Heart left ventricle (tissue), 13 donors: ENCODE data around the gene EXOC3L4.

Experiments
- POLR2A ChIP-seq, 2 donors: fragments of 450-650 bp; IDR thresholded peaks; one replicate each; pipeline ENCODE4 v1.6.1; 2017; ENCODE audit warnings: antibody characterized with exemption in 2 of 2, mild to moderate bottlenecking in 2 of 2, moderate library complexity in 2 of 2
- TF ChIP-seq, protein P1 (sequence below), 12 donors: fragments of 200-600 bp; sonication (generic) in 4 of 12; IDR thresholded peaks; one replicate each; pipeline versions ENCODE4 v1.5.0 to v1.8.0; 2018 to 2022; ENCODE audit warnings: antibody characterized with exemption in 12 of 12, mild to moderate bottlenecking in 5 of 12
- donor health status: ischemic (EF 13 %, LVEDD 7.1; RV severe dilation, severe dysfunction).
- donor health status: DM: no; HTN: yes; CAD: no.
- donor health status: DM: no; HTN: no; CAD: no.
- donor health status: ischemic (EF 25% LVEDD 6.9; RV normal size, moderate dysfunction).
- donor health status: ischemic (EF 25% LVEDD 5.7; RV mildly dilated, moderate dysfunction).
- donor health status: ischemic (EF 35%, LVEDD 5.7; RV mildly dilated, moderate dysfunction).
- donor health status: nonischemic (EF 11% LVEDD 7.7; RV severe dilation, severe dysfunction).
- donor health status: DM: yes; HTN: yes; CAD: no.
- donor health status: PGD.
- donor health status: ischemic (EF 29% LVEDD 5.4; RV normal size, mild dysfunction).
- donor health status: nonischemic (EF 23%, LVEDD 6.1; RV moderate dilation, normal function).

DNA sequence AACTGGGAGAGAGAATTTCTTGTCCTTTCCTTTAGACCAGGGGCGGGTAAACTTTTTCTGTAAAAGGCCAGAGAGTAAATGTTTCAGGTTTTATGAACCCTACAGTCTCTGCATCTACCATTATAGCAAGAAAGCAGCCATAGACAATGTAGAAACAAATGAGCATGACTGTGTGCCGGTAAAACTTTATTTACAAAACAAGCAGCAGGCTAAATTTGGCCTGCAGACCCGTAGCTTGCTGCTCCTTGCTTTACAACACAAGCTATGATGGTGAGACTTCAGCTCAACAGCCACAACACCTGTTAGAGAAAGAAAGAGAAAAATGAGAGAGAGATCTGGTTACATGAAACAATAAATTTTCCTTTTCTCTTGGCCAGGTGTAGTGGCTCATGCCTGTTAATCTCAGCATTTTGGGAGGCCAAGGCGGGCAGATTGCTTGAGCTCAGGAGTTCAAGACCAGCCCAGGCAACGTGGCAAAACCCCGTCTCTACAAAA is 33.0 kb upstream of the EXOC3L4 start:
- TF ChIP-seq, protein P1, sequence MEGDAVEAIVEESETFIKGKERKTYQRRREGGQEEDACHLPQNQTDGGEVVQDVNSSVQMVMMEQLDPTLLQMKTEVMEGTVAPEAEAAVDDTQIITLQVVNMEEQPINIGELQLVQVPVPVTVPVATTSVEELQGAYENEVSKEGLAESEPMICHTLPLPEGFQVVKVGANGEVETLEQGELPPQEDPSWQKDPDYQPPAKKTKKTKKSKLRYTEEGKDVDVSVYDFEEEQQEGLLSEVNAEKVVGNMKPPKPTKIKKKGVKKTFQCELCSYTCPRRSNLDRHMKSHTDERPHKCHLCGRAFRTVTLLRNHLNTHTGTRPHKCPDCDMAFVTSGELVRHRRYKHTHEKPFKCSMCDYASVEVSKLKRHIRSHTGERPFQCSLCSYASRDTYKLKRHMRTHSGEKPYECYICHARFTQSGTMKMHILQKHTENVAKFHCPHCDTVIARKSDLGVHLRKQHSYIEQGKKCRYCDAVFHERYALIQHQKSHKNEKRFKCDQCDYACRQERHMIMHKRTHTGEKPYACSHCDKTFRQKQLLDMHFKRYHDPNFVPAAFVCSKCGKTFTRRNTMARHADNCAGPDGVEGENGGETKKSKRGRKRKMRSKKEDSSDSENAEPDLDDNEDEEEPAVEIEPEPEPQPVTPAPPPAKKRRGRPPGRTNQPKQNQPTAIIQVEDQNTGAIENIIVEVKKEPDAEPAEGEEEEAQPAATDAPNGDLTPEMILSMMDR (IDR thresholded peaks at IDR 0.05) = no peak
- TF ChIP-seq POLR2A (IDR thresholded peaks at IDR 0.05) = no peak
